A172 (cell line): ENCODE results near the gene PWP2. TPM values are rescaled to one million over a fixed set of nuclear protein-coding genes. Genes with fewer than 3 reads are reported as not detected.
"Not testable (repeated sequence)": the region's sequence is repeated elsewhere in the genome, so short reads cannot be mapped to it uniquely, and the experiment has no call there.

Experiments used
- DNase-seq: peaks from one replicate; pipeline ENCODE4 v3.0.0-alpha.2; 2015; ENCODE audit warnings: low spot score
- total RNA-seq: library from RNA; depleted of rRNA; stranded (reverse); fragments of >200 nt; shearing (Covaris generic); gene quantifications from 2 replicates; pipeline ENCODE4 v1.2.3, GENCODE V29; 2014; rRNA removed

The PWP2 gene
- 44.4 and 56.9 TPM in 2 replicates for total RNA-seq

DNA sequence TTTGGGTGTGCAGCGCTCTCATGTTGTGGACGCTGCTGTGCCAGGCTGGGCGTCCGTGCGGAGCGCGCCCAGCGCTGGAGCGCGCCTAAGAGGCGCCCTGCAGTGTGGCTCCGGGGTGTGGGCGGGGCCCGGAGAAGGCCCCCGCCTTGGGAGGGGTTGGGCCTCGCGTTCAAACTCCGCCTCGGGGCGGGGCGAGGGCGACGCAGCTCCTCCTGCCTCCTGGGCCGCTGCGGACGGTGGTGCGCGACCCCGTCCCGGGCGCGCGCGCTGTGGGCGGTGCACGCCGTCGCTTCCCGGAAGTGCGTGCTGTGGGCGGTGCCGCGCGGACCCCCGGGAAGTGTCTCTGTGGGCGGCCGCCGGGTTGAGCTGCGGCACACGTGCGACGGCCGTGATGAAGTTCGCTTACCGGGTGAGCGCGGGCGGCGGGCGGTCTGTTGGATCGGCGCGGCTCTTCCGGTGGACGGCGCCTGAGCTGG lies at the start of gene PWP2:
Gene PWP2, plus strand, starts transcription at position 374 of the 476 bp plus-strand sequence. Its CDS starts 18 bp downstream, at position 392.
- DNase-seq, result not testable (repeated sequence)

DNA sequence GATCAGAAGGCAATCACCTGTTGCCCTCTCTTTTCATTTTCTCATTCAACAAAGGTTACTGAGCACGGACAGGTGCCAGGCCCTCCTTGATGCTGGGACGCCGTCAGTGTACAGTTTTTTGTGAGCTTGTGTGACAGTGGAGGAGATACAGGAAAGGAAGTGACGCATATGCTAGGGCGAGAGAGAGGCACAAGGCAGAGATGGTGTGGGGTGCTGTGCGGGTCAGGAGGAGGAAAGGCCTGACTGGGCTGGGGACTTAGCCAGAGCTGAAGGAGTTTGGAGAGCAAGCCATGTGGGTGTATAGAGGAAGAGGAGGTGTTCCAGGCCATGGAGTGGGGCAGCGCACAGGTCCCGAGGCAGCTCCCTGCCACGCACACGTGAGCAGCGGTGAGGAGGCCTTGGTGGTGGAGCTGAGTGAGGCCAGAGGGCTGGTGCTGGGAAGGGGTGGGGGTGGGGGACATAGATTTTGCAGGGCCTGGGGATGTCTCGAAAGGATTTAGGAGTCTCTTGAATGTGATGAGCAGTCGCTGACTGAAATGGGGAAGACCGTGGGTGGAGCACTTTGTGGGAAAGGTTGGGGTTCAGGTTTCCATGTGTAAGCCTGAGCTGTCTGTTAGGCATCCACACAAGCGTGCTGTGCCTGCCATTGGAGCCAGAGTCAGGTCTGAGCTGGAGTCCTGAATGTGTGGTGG lies 49.1 kb upstream of the PWP2 start:
- DNase-seq, result no peak

DNA sequence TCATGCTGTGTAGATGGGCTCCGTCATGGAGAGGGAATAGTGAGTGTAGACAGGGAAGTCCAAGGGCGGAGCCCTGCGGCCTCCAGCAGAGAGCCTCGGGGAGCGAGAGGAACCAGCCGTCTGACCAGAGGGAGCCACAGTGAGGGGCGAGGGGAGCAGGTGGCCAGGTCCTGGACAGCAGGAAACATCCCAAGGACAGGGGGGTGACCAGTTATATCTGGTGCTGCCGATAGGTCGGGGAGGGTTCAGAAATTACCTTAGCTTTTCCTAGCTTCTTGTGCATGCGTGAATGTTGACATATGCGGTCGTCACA lies 48.6 kb upstream of the PWP2 start:
- DNase-seq, result no peak

DNA sequence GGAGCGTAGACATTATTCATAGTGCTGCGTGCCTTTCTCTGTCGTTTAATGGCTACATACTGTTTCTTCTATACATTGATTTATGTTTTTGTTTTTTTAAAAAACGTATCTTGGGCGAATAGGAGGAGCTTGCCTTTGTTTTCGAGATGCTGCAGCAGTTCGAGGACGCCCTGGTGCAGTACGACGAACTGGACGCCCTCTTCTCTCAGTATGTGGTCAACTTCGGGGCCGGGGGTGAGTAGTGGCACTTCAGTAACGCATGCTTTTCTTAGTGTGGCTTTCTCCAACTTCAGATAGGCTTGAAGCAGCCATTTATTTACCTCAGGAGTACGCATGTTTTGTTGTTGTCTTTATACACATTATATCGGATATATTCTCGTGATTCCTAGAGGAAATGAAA lies 48.2 kb upstream of the PWP2 start:
- DNase-seq, result no peak

DNA sequence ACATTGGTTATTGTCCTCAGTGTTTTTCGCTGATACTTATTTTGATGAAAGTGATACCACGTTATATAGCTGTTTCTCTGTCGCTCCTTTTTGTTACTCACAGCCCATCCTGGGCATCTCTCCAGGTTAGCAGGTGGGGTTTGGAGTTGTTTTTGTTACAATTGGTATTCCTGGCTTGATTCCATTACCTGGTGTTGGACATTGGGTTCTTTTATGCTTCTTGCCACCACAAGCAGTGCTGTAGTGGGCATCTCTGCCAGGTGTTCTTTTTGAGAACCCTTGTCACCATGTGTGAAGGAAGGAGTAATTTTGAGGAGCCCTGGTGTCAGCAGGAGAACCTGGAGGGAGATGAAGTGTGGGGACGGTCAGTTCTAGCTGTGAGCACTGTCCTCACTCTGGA lies 47.5 kb upstream of the PWP2 start:
- DNase-seq, result no peak

DNA sequence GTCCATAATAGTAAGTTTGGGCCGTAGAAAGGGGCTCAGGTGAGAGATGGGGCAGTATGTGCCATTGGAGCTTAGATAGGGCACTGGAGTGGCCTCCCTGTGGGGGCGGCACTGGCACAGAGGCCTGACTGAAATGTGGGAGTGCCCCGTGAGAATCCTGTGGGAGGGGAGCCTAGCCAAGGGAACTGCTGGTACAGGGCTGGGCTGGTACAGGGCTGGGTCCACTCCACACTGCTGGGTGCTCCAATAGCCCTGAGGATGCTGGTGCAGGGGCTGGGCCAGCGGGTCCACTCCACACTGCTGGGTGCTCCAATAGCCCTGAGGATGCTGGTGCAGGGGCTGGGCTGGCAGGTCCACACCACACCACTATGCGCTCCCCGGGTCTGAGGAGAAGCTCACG lies 44.8 kb upstream of the PWP2 start:
- DNase-seq, result no peak

DNA sequence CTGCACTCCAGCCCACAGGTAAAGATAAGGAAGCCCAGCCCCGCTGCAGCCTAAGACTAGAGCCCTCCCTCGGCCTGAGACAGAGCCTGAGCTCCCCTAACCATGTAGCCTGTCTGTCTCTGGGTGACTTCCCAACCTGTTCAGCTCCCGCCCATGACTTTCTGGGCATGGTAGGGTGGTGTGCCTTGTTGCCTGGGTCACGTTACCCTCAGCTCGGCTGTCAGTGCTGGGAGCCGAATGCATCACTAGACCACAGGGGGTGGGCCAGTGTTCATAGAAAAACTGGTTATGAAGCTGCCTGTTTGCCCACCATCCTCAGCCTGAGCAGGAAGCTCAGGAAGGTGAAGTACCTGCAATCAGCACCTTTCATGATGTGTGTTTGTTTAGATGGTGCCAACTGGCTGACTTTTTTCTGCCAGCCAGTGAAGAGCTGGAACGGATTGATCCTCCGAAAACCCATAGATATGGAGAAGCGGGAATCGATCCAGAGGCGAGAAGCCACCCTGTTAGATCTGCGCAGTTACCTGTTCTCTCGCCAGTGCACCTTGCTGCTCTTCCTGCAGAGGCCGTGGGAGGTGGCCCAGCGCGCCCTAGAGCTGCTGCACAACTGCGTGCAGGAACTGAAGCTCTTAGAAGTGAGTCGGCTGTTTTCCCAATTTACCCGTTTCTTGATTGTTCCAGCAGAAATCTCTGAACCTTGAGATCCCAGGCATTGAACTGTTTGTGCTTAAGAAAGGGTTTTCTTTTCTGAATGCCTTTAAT lies 43.9 kb upstream of the PWP2 start:
- DNase-seq, result no peak

DNA sequence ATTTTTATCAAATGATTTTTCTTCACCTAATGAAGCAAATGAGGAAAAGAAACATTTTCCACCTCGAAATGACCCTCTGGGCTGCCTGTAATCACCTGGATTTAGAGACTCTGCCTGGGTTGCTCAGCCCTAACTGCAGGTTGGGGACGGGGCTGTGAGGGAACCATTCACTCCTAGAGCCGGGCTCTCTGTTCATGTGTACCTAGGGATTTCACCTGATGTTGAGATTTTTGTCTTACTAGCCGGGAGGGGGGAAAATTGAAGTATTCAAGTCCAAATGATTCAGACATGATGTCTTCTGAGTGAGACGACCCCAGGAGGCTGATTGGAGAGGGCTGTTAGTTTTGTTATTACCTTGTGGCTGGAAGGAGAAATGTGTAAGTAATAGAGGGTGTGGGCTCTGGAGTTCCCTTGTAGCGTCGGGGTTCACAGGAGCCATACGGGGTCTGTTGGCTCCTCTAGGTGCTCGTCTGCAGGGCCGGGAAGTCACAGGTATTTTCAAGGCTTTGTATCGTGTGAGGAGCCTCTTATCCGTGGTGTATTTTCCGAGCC lies 42.3 kb upstream of the PWP2 start:
- DNase-seq, result no peak

DNA sequence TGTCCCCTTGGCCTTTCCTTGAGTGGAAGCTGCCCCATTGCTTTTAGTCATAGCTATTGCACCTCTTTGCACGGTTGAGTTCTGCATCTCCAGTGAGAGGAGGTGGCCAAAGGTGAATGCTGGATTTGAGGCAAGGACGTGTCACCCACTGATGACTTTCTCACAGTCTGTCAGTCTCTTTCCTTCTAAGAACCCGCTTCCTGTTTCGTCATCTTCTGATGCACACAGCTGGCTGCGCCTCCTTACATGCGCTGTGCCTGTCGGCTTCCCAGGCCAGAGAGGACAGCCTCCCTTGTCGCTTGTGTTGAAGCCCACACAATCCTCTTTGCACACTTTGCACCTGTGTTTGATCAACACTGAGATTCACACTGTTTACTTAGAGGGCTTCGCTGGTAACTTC lies 41.8 kb upstream of the PWP2 start:
- DNase-seq, result peak; percentile 16

DNA sequence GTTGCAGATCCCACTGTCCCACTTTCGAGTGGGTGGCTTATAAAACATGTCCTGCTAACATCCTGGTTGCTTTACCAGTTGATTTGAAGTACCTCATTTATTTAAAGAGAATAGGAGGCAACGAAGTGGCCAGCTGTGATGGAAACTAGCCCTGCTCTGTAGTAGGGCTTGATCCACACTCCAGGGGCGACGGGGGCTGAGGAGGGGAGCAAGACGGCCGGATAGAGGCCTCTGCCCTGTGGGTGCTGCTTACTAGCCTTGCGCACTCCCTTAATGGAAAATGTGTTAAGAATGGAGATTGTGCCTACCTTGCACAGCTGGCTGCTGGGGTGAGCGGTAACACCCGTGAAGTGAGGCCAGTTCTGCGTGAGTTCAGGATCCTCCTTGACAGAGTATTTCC lies 41.1 kb upstream of the PWP2 start:
- no peak for DNase-seq

DNA sequence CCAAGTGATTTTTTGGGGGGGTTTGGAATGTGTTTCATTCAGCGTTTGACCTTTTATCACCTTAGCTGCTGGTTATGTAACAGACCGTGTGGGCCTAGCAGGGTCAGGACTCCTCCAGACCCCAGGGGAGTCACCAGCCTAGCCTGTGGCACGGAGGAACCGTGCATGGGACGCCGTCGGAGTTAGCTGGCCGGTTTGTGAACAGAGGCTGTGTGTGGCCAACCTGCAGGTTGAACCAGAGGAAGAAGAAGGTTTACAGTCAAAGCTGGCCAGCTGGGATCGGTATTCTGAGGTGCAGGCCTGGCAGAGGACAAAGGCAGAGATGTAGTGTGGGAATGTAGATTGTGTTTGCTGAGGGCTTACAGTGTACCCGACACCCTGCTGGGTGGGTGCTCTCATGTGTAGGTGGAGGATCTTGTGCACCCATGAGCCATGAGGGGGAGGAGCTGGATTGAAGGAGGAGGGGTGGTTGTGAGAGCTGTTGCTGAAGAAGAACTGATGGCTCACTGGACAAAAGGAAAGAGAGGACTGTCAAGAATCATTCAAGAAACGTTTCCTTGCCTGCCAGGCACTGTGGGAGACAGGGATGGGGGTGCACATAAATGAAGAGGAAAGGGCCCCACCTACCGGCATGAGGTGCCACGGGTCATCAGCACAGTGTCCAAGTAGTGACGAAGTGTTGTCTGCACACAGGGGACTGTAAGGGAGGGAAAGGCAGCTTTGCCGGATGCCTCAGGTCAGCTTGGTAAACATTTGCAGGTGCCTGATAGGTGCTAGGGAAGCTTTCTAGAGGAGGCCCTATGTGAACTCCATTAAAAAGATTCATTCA lies 40.0 kb upstream of the PWP2 start:
- DNase-seq, result no peak

DNA sequence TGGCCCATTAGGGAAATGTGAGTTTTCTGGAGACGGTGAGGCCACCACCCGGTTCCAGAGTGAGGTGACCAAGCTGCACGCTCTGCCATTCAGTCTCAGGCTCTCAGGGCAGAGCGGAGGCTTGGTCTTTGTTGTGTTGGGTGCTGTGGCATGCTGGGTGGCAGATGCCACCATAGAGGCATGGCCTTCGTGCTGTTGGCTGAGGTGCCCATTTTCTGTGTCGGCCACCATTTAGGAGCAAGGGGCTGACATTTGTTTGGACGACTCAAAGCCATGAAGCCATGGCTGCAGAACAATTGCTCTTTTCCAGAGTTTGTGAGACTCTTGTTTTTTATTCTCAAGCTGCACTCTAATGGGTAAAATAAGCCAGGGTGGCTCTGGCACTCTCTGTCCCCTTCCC lies 36.8 kb upstream of the PWP2 start:
- DNase-seq, result no peak

DNA sequence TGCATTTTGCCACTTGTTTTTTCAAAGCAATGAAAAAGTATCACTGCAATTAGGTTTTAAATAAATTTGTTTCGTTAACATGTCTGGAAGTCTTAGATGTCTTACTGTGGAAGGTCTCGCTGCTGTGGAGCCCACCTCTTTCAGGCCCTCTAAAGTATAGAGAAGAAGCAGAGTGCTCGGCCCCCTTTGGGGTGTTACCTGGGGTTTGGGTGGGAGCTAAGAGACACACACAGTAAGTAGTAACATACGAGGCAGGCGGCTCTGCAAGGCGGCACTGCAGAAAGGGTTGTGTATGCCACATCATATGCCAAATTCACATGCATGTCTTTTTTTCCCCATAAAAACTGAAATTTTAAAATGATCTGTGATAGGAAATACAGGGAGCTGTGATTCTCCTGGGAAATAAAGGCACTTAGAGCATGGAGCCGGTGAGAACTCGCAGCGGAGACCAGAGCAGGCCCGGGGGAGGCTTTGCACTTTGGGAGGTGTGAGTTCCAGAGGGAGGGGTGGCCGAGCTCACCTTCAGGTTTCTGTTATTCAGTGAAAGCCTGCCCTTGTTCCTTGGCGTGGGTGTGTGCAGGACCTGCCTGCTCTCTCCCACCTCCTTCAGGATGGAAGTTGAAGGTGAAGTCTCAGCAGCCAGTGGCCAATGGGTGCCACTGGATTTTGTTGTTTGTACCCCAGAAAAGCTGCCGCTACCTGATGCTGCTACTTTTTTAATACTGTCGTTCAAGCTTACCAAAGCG lies 35.7 kb upstream of the PWP2 start:
- DNase-seq, result no peak

DNA sequence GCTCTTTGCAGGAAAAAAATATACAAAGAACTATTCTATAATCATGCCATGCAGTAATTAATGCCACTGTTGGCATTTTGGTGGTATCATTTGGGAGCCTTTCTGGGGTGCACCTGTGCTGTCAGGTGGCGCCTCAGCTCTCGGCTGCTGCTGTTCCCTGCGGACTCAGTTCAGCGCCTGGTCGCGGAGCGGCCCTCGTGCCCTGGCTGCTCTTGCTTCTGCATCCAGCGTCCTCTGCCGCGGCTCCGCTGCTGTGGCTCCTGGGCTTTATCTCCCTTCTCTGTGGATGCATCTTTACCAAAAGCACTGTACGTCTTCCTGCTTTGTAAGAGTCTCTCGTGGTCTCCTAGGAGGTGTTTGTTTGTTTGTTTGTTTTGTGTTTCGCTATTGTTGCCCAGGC lies 35.1 kb upstream of the PWP2 start:
- no peak for DNase-seq

DNA sequence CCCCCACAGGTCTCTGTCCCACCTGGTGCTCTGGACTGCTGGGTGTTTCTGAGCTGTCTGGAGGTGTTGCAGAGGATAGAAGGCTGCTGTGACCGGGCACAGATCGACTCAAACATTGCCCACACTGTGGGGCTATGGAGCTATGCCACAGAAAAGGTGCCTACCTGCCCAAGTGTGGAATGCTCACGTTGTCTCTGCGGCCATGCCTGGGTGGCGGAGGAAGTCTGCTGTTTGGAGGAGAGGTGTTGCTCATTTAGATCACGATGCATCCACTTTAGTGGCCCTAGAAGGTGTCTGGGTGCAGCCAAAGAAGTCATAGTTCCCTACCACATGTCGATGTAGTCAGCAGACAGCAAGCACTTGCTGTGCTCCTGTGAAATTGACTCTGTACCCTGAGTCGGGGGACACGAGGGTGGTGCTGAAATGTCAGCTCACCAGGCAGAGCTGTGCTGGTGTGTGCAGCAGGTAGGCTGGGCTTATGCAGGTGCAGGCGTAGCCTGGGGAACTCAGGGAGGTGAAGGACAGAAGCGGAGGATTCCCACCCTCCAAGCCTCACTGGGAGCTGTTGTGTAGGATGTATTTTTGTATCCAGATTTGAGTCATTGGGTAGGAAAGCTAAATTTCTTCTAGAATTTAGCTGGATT lies 32.8 kb upstream of the PWP2 start:
- DNase-seq, result no peak

DNA sequence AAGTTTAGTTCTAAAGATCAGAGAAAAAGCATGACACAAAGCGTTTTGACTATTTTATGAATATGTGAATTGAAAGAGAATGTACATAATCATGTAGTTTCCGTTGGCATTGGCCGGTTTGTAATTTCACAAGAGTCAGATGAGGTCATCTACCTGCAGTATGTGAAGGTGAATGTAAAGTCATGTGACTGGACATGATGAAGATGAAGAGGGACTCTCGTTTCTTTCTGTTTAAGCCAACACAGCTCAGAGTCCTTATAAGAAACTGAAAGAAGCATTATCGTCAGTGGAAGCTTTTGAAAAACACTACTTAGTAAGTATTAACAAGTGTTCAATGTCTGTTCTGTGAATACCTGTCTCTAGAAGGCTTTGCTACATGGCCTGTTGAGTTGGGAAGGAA lies 30.9 kb upstream of the PWP2 start:
- DNase-seq, result no peak

DNA sequence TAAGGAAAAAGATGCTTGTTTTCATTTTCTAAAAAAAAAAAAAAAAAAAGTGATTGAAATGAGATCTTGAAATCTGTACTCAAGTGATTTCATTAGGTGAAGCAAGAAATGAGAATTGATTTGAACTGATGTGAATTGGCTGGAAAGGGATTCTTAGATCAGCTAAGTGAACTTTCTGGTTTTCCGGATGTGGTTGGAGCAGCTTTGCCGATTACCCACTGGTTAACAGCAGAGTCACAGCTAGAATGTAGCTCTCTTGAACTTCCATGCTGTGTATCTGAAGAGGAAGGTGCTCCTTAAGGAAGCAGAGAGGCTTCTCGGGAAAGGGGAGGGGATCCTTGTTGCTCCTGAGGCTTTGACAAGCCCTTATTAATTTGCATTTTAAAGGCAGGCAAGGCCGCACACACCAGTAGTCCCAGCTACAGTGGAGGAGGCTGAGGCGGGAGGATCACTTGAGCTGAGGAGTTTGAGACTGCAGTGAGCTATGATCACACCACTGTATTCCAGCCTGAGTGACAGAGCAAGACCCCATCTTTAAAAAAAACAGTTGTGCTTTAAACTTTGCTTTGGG lies 28.7 kb upstream of the PWP2 start:
- no peak for DNase-seq

DNA sequence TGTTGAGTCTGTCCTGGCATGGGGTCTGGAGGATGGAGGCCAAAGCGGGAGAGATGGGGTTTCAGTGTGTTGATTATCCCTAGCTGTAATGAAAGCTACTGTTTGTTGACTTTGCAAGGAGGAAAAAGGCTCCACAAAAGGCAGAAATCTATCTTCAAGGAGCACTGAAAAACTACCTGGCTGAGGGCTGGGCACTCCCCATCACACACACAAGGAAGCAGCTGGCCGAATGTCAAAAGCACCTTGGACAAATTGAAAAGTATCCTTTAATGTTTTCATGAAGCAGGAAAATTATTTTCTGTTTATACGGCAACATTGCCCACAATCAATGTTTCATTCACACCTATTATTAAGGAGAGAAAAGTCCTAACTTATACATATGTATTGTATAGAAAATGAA lies 27.8 kb upstream of the PWP2 start:
- no peak for DNase-seq

DNA sequence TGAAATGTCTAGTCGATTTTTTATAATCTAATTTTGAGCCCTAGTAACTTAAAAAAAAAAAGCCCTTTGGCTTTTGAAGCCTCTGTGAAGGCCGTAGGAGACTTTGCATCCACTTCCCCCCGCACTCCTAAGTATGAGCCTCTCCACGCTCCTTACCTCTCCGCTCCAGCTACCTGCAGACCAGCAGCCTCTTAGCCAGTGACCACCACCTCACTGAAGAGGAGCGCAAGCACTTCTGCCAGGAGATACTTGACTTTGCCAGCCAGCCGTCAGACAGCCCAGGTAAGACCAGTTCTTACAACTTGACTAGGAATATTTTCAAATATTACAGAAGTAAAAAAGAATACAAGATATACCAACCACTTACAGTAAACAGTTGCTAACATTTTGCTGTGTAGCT lies 27.4 kb upstream of the PWP2 start:
- DNase-seq, result no peak

DNA sequence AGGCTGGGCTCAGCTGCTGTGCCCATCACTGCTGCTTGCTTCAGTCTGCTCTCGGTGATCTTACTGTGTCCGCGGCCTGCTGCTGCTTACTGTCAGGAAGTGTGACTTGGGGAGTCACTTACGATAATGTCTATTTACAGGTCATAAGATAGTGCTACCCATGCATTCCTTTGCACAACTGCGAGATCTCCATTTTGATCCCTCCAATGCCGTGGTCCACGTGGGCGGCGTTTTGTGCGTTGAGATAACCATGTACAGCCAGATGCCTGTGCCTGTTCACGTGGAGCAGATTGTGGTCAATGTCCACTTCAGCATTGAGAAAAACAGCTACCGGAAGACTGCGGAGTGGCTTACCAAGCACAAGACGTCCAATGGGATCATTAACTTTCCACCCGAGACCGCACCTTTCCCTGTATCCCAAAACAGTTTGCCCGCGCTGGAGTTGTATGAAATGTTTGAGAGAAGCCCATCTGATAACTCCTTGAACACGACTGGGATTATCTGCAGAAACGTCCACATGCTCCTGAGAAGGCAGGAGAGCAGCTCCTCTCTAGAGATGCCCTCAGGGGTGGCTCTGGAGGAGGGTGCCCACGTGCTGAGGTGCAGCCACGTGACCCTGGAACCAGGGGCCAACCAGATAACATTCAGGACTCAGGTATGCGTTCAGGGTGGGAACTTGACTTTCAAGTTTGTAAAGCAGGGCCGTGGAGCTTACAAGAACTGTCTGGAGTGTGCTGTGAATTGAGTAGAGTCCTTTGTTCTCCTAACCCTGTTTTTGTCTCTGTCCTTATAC lies 24.4 kb upstream of the PWP2 start:
- DNase-seq, result no peak
